ENCODE data around the gene ZNF865. TPM values are rescaled to one million over a fixed set of nuclear protein-coding genes. Genes with fewer than 3 reads are reported as not detected.

ZNF865 gene
- total RNA-seq, 4 donors from 2014 or later = 8.6 to 18.9 (median 14.3) TPM

GRCh38 chr19:55585658-55586339 lies 19.6 kb upstream of the ZNF865 start:
- no peaks in the 10 kb centered on the region for H3K9me3 ChIP-seq
- H3K36me3 ChIP-seq = no peaks in the 10 kb centered on the region
- peak; percentile 67 to 83 (median 74) for DNase-seq
- H3K4me1 ChIP-seq = peaks cover 0 to 41% (median 16%) of the 10 kb centered on the region in 4 donors
- no peaks in the 10 kb centered on the region for H3K27me3 ChIP-seq
- H3K27ac ChIP-seq = peak overlapping the region in 3 of 4 donors; percentile 20 to 52 (median 48)
- no peak for TF ChIP-seq POLR2A (IDR thresholded peaks at IDR 0.05)
- no peak for TF ChIP-seq CTCF (IDR thresholded peaks at IDR 0.05)
- H3K4me3 ChIP-seq = peak overlapping the region; percentile 22 to 40 (median 34)

- Histone ChIP-seq H3K4me1 (peaks cover 0 to 27% (median 12%) of the 10 kb centered on the region in 4 donors), H3K27me3 (no peaks in the 10 kb centered on the region), H3K9me3 (no peaks in the 10 kb centered on the region), H3K4me3 (peak overlapping the region; percentile 9 to 41 (median 37)), H3K27ac (peak overlapping the region in 1 of 4 donors; percentile 0), H3K36me3 (peaks cover 0 to 3% (median 0%) of the 10 kb centered on the region in 3 donors)
- TF ChIP-seq POLR2A (IDR thresholded peaks at IDR 0.05) (no peak), CTCF (IDR thresholded peaks at IDR 0.05) (no peak)
- DNase-seq = peak; percentile 93 to 96 (median 94)
Measured at GRCh38 chr19:55586976-55587668, 18.3 kb upstream of the ZNF865 start.

GRCh38 chr19:55588738-55589137 lies 16.7 kb upstream of the ZNF865 start:
- no peak for DNase-seq
- no peak overlapping the region for H3K27ac ChIP-seq
- no peak for TF ChIP-seq POLR2A (IDR thresholded peaks at IDR 0.05)

GRCh38 chr19:55590109-55590508 lies 15.3 kb upstream of the ZNF865 start:
- no peaks in the 10 kb centered on the region for H3K27me3 ChIP-seq
- no peak overlapping the region for H3K4me3 ChIP-seq
- H3K36me3 ChIP-seq = peaks cover 0 to 13% (median 0%) of the 10 kb centered on the region in 3 donors
- H3K9me3 ChIP-seq = no peaks in the 10 kb centered on the region
- H3K4me1 ChIP-seq = peaks cover 0 to 24% (median 12%) of the 10 kb centered on the region in 4 donors
- no peak for DNase-seq
- TF ChIP-seq POLR2A (IDR thresholded peaks at IDR 0.05) = no peak
- TF ChIP-seq CTCF (IDR thresholded peaks at IDR 0.05) = no peak
- H3K27ac ChIP-seq = no peak overlapping the region

More at GRCh38 chr19:55588738-55589137, 16.7 kb upstream of the ZNF865 start:
- H3K36me3 ChIP-seq = peaks cover 0 to 10% (median 0%) of the 10 kb centered on the region in 3 donors
- H3K27me3 ChIP-seq = no peaks in the 10 kb centered on the region
- H3K4me1 ChIP-seq = peaks cover 0 to 24% (median 12%) of the 10 kb centered on the region in 4 donors
- H3K9me3 ChIP-seq = no peaks in the 10 kb centered on the region
- no peak overlapping the region for H3K4me3 ChIP-seq

- H3K27me3 ChIP-seq = no peaks in the 10 kb centered on the region
- H3K9me3 ChIP-seq = no peaks in the 10 kb centered on the region
- H3K27ac ChIP-seq = no peak overlapping the region
- DNase-seq = no peak
- TF ChIP-seq CTCF (IDR thresholded peaks at IDR 0.05) (no peak), POLR2A (IDR thresholded peaks at IDR 0.05) (no peak)
- H3K36me3 ChIP-seq = peaks cover 0 to 18% (median 0%) of the 10 kb centered on the region in 3 donors
- no peak overlapping the region for H3K4me3 ChIP-seq
- peaks cover 0 to 21% (median 12%) of the 10 kb centered on the region in 4 donors for H3K4me1 ChIP-seq
Measured at GRCh38 chr19:55590617-55591016, 14.8 kb upstream of the ZNF865 start.

- no peak overlapping the region for H3K4me3 ChIP-seq
- H3K27me3 ChIP-seq = no peaks in the 10 kb centered on the region
- no peak overlapping the region for H3K27ac ChIP-seq
- peaks cover 0 to 27% (median 0%) of the 10 kb centered on the region in 3 donors for H3K36me3 ChIP-seq
- TF ChIP-seq POLR2A (IDR thresholded peaks at IDR 0.05) (no peak), CTCF (IDR thresholded peaks at IDR 0.05) (no peak)
- no peak for DNase-seq
- H3K9me3 ChIP-seq = no peaks in the 10 kb centered on the region
- H3K4me1 ChIP-seq = peaks cover 0 to 13% (median 6%) of the 10 kb centered on the region in 4 donors
Measured at GRCh38 chr19:55591555-55591954, 13.9 kb upstream of the ZNF865 start.

Measured in Peyer's patch (tissue), 4 donors.